SU-DHL-6 (cell line): ENCODE measurements around the gene PLK2.

Experiments used
- CTCF ChIP-seq: fragments of 200-600 bp; sonication (generic); IDR thresholded peaks from one replicate; pipeline ENCODE4 v1.5.1; 2017; ENCODE audit warnings: antibody characterized with exemption, mild to moderate bottlenecking, low read length, moderate library complexity; ENCODE audit not compliant: insufficient read depth, poor library complexity, severe bottlenecking
- EZH2phosphoT487 ChIP-seq: fragments of 200-600 bp; sonication (generic), shearing (Covaris generic); conservative IDR thresholded peaks from 2 replicates; pipeline ENCODE4 v1.6.1; 2018; ENCODE audit warnings: mild to moderate bottlenecking, antibody characterized with exemption, low read length, moderate library complexity, mixed read lengths

GRCh38 chr5:58482536-58482935 is 22.6 kb upstream of the PLK2 start:
- TF ChIP-seq CTCF: no peak
- TF ChIP-seq EZH2phosphoT487: no peak
